GM12865 (cell line): ENCODE data around the gene CYGB.
"Not testable (repeated sequence)": the region's sequence is repeated elsewhere in the genome, so short reads cannot be mapped to it uniquely, and the experiment has no call there.

Source experiments
- DNase-seq: peaks from one replicate; pipeline ENCODE4 v3.0.0; 2010; ENCODE audit warnings: low read depth
- H3K4me3 ChIP-seq: 2 replicates; pipeline ENCODE4 v1.5.1; 2011; ENCODE audit warnings: mild to moderate bottlenecking, low read depth, low read length, control low read depth
- CTCF ChIP-seq: IDR thresholded peaks from 2 replicates; pipeline ENCODE4 v1.5.1; 2011; ENCODE audit warnings: low read length, control low read depth, low read depth, inconsistent platforms; ENCODE audit not compliant: insufficient read depth; ENCODE audit errors: missing control alignments

The CYGB gene

GRCh38 chr17:76515274-76515949 is 22.1 kb downstream of the CYGB start:
- H3K4me3 ChIP-seq = peak overlapping the region; percentile 4; the same call in 1 of the 2 replicates
- DNase-seq = peak; percentile 91
- TF ChIP-seq CTCF = no peak

- not testable (repeated sequence) for DNase-seq, H3K4me3 ChIP-seq
Measured at GRCh38 chr17:76514355-76514754, 23.2 kb downstream of the CYGB start.

DNA sequence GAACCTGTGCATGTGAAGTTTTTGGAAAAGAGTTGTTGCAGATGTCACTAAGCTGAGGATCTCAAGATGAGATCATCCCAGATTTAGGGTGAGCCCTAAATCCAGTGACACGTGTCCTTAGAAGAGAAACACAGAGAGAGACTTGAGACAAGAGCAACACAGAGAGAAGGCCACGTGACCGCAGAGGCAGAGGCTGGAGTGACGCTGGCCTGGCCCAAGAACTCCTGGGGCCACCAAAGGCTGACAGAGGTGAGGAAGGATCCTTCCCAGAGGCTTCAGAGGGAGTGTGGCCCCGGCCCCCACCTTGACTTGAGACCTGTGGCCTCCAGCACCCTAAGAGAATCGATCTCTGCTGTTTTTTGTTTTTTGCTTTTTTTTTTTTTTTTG is 24.2 kb downstream of the CYGB start:
- TF ChIP-seq CTCF = no peak
- DNase-seq = no peak
- H3K4me3 ChIP-seq = no peak overlapping the region

GRCh38 chr17:76512366-76513305 is 24.9 kb downstream of the CYGB start:
- no peak for DNase-seq
- TF ChIP-seq CTCF = no peak
- no peak overlapping the region for H3K4me3 ChIP-seq

GRCh38 chr17:76511668-76512365 is 25.7 kb downstream of the CYGB start:
- no peak for TF ChIP-seq CTCF
- H3K4me3 ChIP-seq = no peak overlapping the region
- no peak for DNase-seq

DNA sequence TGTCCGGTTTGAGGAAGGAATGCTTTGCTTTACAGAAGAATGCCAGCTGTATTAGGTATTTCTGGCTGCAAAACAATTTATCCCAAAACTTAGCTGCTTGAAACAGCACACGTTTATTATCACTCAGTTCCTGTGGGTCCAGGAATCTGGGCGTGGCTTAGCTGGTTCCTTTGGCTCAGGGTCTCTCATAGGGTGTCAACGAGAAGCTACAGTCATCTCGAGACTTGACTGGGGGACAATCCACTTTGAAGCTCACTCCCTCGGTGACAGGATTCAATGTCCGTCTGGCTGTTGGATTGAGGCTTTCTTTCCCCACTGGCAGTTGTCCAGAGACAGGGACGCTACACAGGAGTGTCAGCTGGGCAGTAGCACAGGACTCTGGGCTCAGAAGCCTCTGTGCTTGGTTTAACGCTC is 26.7 kb downstream of the CYGB start:
- TF ChIP-seq CTCF = no peak

DNA sequence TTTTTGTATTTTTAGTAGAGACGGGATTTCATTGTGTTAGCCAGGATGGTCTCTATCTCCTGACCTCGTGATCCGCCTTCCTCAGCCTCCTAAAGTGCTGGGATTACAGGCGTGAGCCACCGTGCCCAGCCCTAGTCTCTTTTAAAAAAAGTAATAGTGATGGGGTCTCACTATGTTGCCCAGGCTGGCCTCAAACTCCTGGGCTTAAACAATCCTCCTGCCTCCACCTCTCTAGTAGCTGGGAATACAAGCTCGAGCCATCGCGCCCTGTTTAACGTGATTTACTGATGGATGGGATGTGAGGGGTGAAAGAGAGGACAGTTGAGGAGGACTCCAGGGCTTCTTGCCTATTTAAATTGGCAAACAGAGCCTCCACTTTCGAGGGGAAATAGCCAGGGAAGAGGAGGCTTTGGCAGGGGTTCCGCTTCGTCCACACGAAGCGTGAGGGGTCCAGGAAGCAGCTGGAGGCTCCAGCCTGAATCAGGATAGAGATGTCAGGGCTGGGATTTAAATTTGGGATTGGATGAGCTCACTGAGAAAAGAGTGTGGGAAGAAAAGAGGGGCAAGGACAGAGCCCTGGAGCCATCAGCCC is 28.9 kb downstream of the CYGB start:
- not testable (repeated sequence) for DNase-seq, H3K4me3 ChIP-seq

More for the DNA sequence above, 26.7 kb downstream of the CYGB start:
- H3K4me3 ChIP-seq = no peak overlapping the region
- DNase-seq = no peak
